Neural progenitor cell (in vitro differentiated cells): ENCODE measurements around the gene ACACA. TPM values are rescaled to one million over a fixed set of nuclear protein-coding genes. Genes with fewer than 3 reads are reported as not detected.

Experiments
- DNase-seq: peaks from one replicate; pipeline ENCODE4 v3.0.0-alpha.2; 2016; ENCODE audit warnings: low spot score
- H2AFZ ChIP-seq: fragments of 200-600 bp; sonication (generic); replicated peaks from 2 replicates; pipeline ENCODE4 v1.6.1; 2016; ENCODE audit warnings: antibody characterized with exemption
- H3F3A ChIP-seq: fragments of 200-600 bp; sonication (generic); 2 replicates; pipeline ENCODE4 v1.6.1; 2016; ENCODE audit warnings: antibody characterized with exemption, low read depth
- H3K27ac ChIP-seq: fragments of 200-600 bp; sonication (generic); 2 replicates; pipeline ENCODE4 v1.5.1; 2016; ENCODE audit warnings: mild to moderate bottlenecking
- H3K27me3 ChIP-seq: fragments of 200-600 bp; sonication (generic); 2 replicates; pipeline ENCODE4 v1.6.1; 2016; ENCODE audit warnings: mild to moderate bottlenecking, moderate library complexity
- H3K36me3 ChIP-seq: fragments of 200-600 bp; sonication (generic); 2 replicates; pipeline ENCODE4 v1.5.1; 2016
- H3K4me1 ChIP-seq: fragments of 200-600 bp; sonication (generic); 2 replicates; pipeline ENCODE4 v1.6.1; 2016; ENCODE audit warnings: mixed run types
- H3K4me2 ChIP-seq: fragments of 200-600 bp; sonication (generic); 2 replicates; pipeline ENCODE4 v1.6.1; 2016
- H3K4me3 ChIP-seq: fragments of 200-600 bp; sonication (generic); 2 replicates; pipeline ENCODE4 v1.5.1; 2016
- H3K79me2 ChIP-seq: fragments of 200-600 bp; sonication (generic); 2 replicates; pipeline ENCODE4 v1.6.1; 2016; ENCODE audit warnings: low read depth
- H3K9ac ChIP-seq: fragments of 200-600 bp; sonication (generic); 2 replicates; pipeline ENCODE4 v1.6.1; 2016
- H3K9me3 ChIP-seq: fragments of 200-600 bp; sonication (generic); 2 replicates; pipeline ENCODE4 v1.5.1; 2016; ENCODE audit warnings: low read depth
- H4K20me1 ChIP-seq: fragments of 200-600 bp; sonication (generic); 2 replicates; pipeline ENCODE4 v1.6.1; 2016; ENCODE audit warnings: low read depth
- H3K27ac Mint-ChIP-seq: 3 replicates; pipeline ENCODE4 v1.8.0; 2021; ENCODE audit warnings: mixed read lengths
- H3K27me3 Mint-ChIP-seq: 2 replicates; pipeline ENCODE4 v1.8.0; 2022; ENCODE audit warnings: low read depth, mild to moderate bottlenecking, inconsistent platforms, moderate library complexity, mixed read lengths; ENCODE audit not compliant: insufficient read depth
- H3K36me3 Mint-ChIP-seq: 3 replicates; pipeline ENCODE4 v1.8.0; 2021; ENCODE audit warnings: mixed read lengths
- H3K4me1 Mint-ChIP-seq: 3 replicates; pipeline ENCODE4 v1.8.0; 2021; ENCODE audit warnings: mixed read lengths
- H3K4me3 Mint-ChIP-seq: 3 replicates; pipeline ENCODE4 v1.8.0; 2021; ENCODE audit warnings: mild to moderate bottlenecking, moderate library complexity, mixed read lengths
- H3K9me3 Mint-ChIP-seq: 3 replicates; pipeline ENCODE4 v1.8.0; 2020; ENCODE audit warnings: mixed read lengths
- CTCF ChIP-seq: fragments of 200-600 bp; sonication (generic); IDR thresholded peaks from 2 replicates; pipeline ENCODE4 v1.5.1; 2017; ENCODE audit warnings: antibody characterized with exemption, mild to moderate bottlenecking
- EZH2 ChIP-seq: fragments of 200-600 bp; sonication (generic); IDR thresholded peaks from 2 replicates; pipeline ENCODE4 v1.6.1; 2017; ENCODE audit warnings: antibody characterized with exemption, mild to moderate bottlenecking, moderate library complexity
- EZH2phosphoT487 ChIP-seq: fragments of 200-600 bp; sonication (generic); IDR thresholded peaks from 2 replicates; pipeline ENCODE4 v1.6.1; 2017; ENCODE audit warnings: antibody characterized with exemption
- total RNA-seq: library from RNA; depleted of rRNA; stranded (reverse); fragments of >200 nt; gene quantifications from 2 replicates; pipeline ENCODE4 v1.2.3, GENCODE V29; 2015; ENCODE audit warnings: low replicate concordance

ACACA gene
- total RNA-seq, 1 donor from 2014 or later: 88.6 TPM

- Histone ChIP-seq H3K4me1 (peaks cover 10% of the 10 kb centered on the region), H3K4me2 (peak overlapping the region; percentile 58), H2AFZ (no peak overlapping the region), H3F3A (peaks cover 16% of the 10 kb centered on the region), H3K79me2 (no peaks in the 10 kb centered on the region), H3K9ac (no peak overlapping the region), H3K4me3 (no peak overlapping the region), H3K27me3 (no peaks in the 10 kb centered on the region), H3K36me3 (peaks cover 32% of the 10 kb centered on the region), H3K9me3 (no peaks in the 10 kb centered on the region), H4K20me1 (no peaks in the 10 kb centered on the region), H3K27ac (peak overlapping the region; percentile 68)
- peak; percentile 63 for DNase-seq
- Mint-ChIP-seq H3K27ac (peak overlapping the region; percentile 15), H3K36me3 (peaks cover 39% of the 10 kb centered on the region), H3K4me1 (peaks cover 18% of the 10 kb centered on the region), H3K4me3 (no peak overlapping the region), H3K9me3 (peaks cover 2% of the 10 kb centered on the region), H3K27me3 (no peaks in the 10 kb centered on the region)
- no peak for TF ChIP-seq CTCF
- no peak for TF ChIP-seq EZH2
Observed at GRCh38 chr17:37233036-37233435, 173.6 kb downstream of the ACACA start.

GRCh38 chr17:37231887-37232286 lies 174.7 kb downstream of the ACACA start:
- Mint-ChIP-seq H3K4me1 (peaks cover 25% of the 10 kb centered on the region), H3K27ac (no peak overlapping the region), H3K27me3 (no peaks in the 10 kb centered on the region), H3K4me3 (no peak overlapping the region), H3K9me3 (peaks cover 2% of the 10 kb centered on the region), H3K36me3 (peaks cover 35% of the 10 kb centered on the region)
- DNase-seq: no peak
- Histone ChIP-seq H4K20me1 (peaks cover 4% of the 10 kb centered on the region), H3K4me1 (peaks cover 13% of the 10 kb centered on the region), H2AFZ (no peak overlapping the region), H3K9ac (no peak overlapping the region), H3K79me2 (no peaks in the 10 kb centered on the region), H3K9me3 (no peaks in the 10 kb centered on the region), H3F3A (peaks cover 19% of the 10 kb centered on the region), H3K4me3 (no peak overlapping the region), H3K27me3 (no peaks in the 10 kb centered on the region), H3K27ac (no peak overlapping the region), H3K4me2 (no peak overlapping the region), H3K36me3 (peaks cover 22% of the 10 kb centered on the region)
- TF ChIP-seq EZH2: no peak
- no peak for TF ChIP-seq CTCF
- no peak for TF ChIP-seq EZH2phosphoT487

GRCh38 chr17:37230633-37231032 lies 176.0 kb downstream of the ACACA start:
- Mint-ChIP-seq H3K4me3 (no peak overlapping the region), H3K36me3 (peaks cover 31% of the 10 kb centered on the region), H3K9me3 (peaks cover 2% of the 10 kb centered on the region), H3K27ac (no peak overlapping the region), H3K27me3 (no peaks in the 10 kb centered on the region), H3K4me1 (peaks cover 37% of the 10 kb centered on the region)
- H3K27ac ChIP-seq: no peak overlapping the region
- no peak overlapping the region for H3K4me3 ChIP-seq
- H3K36me3 ChIP-seq: peaks cover 15% of the 10 kb centered on the region
- no peak overlapping the region for H3K9ac ChIP-seq
- no peaks in the 10 kb centered on the region for H3K79me2 ChIP-seq
- H3K27me3 ChIP-seq: no peaks in the 10 kb centered on the region
- H3K4me2 ChIP-seq: no peak overlapping the region
- TF ChIP-seq EZH2phosphoT487: no peak
- no peak for TF ChIP-seq CTCF
- TF ChIP-seq EZH2: no peak
- no peak overlapping the region for H2AFZ ChIP-seq
- no peaks in the 10 kb centered on the region for H3K9me3 ChIP-seq
- H4K20me1 ChIP-seq: peaks cover 16% of the 10 kb centered on the region
- DNase-seq: no peak
- H3K4me1 ChIP-seq: peaks cover 25% of the 10 kb centered on the region
- H3F3A ChIP-seq: peaks cover 32% of the 10 kb centered on the region
